ENCODE results near the gene KDM7A. TPM values are rescaled to one million over a fixed set of nuclear protein-coding genes. Genes with fewer than 3 reads are reported as not detected.

KDM7A gene
- total RNA-seq, 1 experiment from 2014 or later = 6.6 TPM

GRCh38 chr7:140078392-140078791 lies 98.4 kb downstream of the KDM7A start:
- Histone ChIP-seq H2BK12ac (ENCODE audit: insufficient read length, low read depth, low read length) (no peak overlapping the region), H3K27me3 (ENCODE audit: insufficient read depth, low read length) (no peaks in the 10 kb centered on the region), H3K4me1 (ENCODE audit: insufficient read depth, low read length) (no peaks in the 10 kb centered on the region), H2BK20ac (ENCODE audit: low read depth, low read length, poor library complexity, severe bottlenecking) (no peak overlapping the region), H3K56ac (ENCODE audit: insufficient read length, low read depth, low read length) (no peak overlapping the region), H3K9ac (ENCODE audit: extremely low read depth, insufficient read length, low read length) (no peak overlapping the region), H2AK5ac (ENCODE audit: insufficient read length, low read length) (no peak overlapping the region), H2BK15ac (ENCODE audit: low read depth, low read length) (no peak overlapping the region), H3K4ac (ENCODE audit: low read depth, low read length) (no peak overlapping the region), H4K20me1 (ENCODE audit: control insufficient read depth, insufficient read depth, insufficient read length) (no peaks in the 10 kb centered on the region), H3K27ac (ENCODE audit: insufficient read length, low read depth, low read length) (no peak overlapping the region), H4K5ac (ENCODE audit: insufficient read length, low read depth, low read length) (no peak overlapping the region), H3T11ph (ENCODE audit: low read length) (no peak overlapping the region), H2BK5ac (ENCODE audit: insufficient read length, low read length) (no peak overlapping the region), H3K4me2 (ENCODE audit: insufficient read depth, insufficient read length, low read length) (no peak overlapping the region), H3K23ac (ENCODE audit: insufficient read length, low read depth, low read length) (no peak overlapping the region), H3K18ac (ENCODE audit: insufficient read length, low read depth, low read length) (no peak overlapping the region), H2AFZ (ENCODE audit: low read length) (no peak overlapping the region), H3K79me1 (ENCODE audit: insufficient read depth, low read depth, low read length, poor library complexity, severe bottlenecking) (no peaks in the 10 kb centered on the region), H4K91ac (ENCODE audit: insufficient read length, low read depth, low read length) (no peak overlapping the region), H4K8ac (replicated peaks; ENCODE audit: insufficient read length, low read depth, low read length) (no peak overlapping the region), H3K79me2 (ENCODE audit: insufficient read depth, low read length) (no peaks in the 10 kb centered on the region), H3K9me3 (ENCODE audit: control insufficient read depth, low read depth, low read length) (no peaks in the 10 kb centered on the region), H3K14ac (ENCODE audit: insufficient read depth, low read length) (no peak overlapping the region), H3K23me2 (ENCODE audit: insufficient read length, low read depth, low read length, poor library complexity, severe bottlenecking) (no peaks in the 10 kb centered on the region), H2BK120ac (ENCODE audit: low read depth, low read length, poor library complexity, severe bottlenecking) (no peak overlapping the region)
- H3K27me3 Mint-ChIP-seq (ENCODE audit: low read depth) = no peaks in the 10 kb centered on the region
- no peak overlapping the region for H3K27ac Mint-ChIP-seq
- WGBS (ENCODE audit: extremely low coverage, insufficient read length, low lambda C conversion rate) = no CpG with 5 or more reads among the region's 13 CpGs
- H3K4me3 Mint-ChIP-seq = no peak overlapping the region
- TF ChIP-seq CTCF (conservative IDR thresholded peaks at IDR 0.05) = no peak
- H3K9me3 Mint-ChIP-seq = no peaks in the 10 kb centered on the region
- peaks cover 6 to 11% of the 10 kb centered on the region in 2 experiments; a peak in 3 of 4 replicates for H3K4me1 Mint-ChIP-seq
- no peaks in the 10 kb centered on the region for H3K36me3 Mint-ChIP-seq (ENCODE audit: insufficient read depth in 1 of 3, low read depth in 3 of 3)
- DNase-seq = peak; percentile 55

Measured in H9 (cell line).